GDM1 (cell line): ENCODE measurements around the gene SCN4B.

ENCODE experiments used
- DNase-seq: peaks from one replicate; lab custom pipeline; 2025; lab: John Stamatoyannopoulos, UW

SCN4B gene

DNA sequence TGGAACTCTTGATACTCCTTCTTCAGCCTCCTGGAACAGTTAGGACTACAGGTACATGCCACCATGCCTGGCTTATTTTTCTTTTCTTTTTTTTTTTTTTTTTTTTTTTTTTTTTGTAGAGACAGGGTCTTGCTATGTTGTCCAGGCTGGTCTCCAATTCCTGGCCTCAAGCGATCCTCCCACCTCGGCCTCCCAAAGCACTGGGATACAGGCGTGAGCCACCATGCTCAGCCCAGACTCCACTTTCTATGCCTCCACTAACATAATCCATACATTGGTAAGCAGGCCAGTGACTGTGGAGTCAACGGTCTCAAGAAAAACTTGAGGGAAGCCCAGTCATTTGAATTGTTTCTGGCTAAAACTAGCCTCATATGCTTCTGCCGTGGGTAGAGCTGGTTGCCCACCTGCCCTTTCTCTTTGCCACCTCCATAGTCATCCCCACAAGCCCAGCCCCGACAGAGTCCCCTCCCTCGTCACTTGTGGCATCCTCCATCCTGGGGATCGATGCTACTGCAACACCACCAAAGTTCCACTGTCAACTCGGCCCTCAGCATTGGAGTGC lies 21.5 kb upstream of the SCN4B start:
- DNase-seq = no peak

DNA sequence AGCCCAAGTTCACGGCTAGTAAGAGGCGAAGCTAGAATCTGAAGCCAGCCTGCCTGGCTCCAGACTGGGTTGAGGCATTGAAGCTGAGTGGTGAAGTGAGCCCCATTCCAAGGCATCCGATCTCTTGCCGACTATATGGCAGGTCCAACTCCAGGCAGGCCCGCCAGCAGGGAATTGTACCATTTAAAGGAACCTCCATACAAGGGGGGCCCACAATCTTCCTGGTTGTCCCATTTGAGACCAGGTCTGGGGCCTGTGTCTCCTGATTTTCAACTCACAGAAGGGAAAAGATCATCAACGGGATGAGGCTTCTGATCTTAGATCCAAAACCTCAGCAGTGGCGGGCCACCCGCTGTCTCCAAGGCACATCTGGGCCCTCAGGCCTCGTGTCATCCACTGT lies 19.7 kb upstream of the SCN4B start:
- no peak for DNase-seq

DNA sequence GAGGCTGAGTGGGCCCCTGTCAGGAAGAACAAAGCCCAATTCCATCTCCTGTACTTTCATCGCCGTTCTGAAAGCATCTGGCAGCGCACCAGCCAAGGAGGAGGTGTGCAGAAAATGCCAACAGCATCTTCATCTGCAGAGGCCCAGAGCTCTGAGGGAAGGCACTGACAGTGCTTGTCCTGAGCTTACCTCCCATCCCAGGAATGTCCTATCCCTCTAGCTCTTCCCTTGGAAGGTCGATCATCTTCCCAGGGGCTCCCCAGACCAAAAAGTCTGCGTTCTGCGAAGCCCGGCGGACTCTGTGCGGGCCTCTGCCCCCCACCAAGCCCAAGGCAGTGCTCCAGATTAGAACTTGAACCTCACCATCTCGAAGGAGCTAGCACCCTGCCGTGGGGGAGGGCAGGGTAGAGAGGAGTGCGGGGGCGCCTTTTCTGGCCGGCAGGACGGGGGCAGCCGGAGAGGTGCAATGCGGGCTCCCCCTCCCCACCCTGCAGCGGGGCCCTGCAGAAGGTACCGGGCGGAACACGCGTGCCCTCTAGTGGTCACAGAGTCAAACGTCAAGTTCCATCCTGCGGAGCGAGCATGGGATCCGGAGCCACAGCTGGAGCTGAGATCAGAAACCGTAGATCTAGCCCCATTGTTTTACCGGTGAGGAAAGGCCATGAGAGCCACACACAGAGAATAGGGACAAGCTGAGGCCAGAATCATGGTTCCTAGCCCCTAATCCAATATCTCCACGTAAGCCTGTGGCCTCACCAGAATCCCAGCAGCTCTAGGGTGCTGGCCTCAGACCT lies 18.8 kb upstream of the SCN4B start:
- peak; percentile 57 for DNase-seq

DNA sequence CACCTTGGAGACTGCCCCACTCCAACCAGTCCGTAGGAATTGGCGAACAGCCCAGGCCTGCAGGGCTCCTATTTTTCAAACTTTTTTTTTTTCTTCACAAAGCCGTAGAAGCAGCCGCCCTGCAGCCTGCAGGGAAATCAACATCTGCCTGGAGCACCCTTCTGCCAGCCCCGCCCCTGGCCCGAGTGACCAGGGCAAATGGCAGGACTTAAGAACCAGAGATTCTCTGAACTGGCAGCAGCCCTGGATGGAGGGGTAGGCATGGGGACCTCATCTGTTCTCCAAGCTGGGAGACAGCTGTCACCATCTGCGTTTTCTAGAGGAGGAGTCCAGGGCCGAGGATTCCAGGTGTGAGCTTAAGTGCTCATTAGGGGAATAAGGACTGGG lies 18.3 kb upstream of the SCN4B start:
- DNase-seq = no peak

GRCh38 chr11:118170231-118170630 lies 17.6 kb upstream of the SCN4B start:
- no peak for DNase-seq

- DNase-seq = no peak
Observed at GRCh38 chr11:118169300-118170140, 16.9 kb upstream of the SCN4B start.

DNA sequence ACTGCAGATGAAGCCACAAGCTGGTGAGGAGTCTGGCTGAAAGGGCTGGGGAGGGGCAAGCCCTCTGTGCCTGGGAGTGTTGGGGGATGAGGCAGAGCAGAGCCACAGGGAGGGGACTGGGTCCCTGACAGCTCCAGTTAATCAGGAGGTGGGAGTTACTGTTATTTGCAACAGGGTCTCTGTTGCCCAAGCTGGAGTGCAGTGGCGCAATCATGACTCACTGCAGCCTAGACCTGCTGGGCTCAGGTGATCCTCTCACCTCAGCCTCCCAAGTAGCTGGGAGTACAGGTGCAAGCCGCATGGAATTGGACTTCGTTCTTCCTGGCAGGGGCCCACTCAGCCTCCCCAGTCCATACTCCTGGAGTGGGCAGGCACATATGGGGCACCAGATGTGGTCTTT lies 16.1 kb upstream of the SCN4B start:
- no peak for DNase-seq

DNA sequence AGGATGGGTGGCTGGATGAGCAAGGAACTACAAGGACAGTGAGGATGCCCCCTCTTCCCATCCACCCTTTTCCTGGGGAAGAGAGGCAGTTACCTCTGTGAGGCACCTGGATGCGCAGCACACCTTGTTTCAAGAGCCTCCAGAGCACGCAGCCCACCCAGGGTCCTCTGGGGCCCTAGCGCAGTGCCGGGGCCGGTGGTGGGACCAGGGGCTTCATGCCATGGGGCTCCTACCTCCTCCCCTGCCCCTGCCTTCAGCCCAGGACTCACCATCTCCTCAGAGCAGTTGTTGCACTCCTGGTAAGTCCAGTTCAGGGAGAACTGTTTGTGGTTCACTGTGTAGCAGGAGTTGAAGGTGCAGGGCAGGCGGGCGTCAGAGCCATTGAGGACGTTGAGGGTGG lies 15.7 kb upstream of the SCN4B start:
- DNase-seq = no peak

- DNase-seq = no peak
Observed at GRCh38 chr11:118167906-118168305, 15.3 kb upstream of the SCN4B start.

DNA sequence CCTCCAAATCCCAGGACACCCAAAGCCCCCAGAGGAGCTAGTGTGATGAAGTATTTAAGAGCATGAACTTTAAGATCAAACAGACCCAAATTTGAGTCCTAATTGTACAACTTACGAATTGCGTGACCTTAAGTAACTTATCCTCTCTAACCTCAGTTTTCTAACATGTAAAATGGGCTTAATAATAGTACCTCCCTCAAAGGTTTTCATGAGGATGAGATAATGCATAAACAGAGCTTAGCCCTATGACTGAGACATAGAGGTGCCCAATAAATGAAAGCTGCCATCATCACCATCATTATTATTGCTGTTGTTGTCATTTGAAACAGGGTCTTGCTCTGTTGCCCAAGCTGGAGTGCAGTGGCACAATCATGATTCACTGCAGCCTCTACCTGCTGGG lies 14.6 kb upstream of the SCN4B start:
- DNase-seq = no peak

DNA sequence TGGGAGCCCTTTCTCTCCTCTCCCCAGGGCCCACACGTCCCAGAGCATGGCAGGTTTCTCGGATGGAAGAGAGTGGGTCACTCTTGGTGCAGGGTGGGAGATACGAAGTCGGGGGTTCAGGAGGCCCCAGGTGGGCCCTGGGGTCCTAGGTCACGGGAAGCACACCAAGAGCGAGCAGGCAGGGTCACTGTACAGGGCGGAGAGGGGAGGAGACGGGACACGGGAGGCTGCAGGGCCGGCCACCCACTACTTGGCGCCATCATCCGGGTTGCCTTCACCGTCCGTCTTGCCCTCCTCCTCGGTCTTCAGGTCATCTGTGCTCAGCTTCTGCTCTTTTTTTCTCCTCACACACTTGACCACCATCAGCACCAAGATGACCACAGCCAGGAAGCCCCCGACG lies 14.0 kb upstream of the SCN4B start:
- no peak for DNase-seq

DNA sequence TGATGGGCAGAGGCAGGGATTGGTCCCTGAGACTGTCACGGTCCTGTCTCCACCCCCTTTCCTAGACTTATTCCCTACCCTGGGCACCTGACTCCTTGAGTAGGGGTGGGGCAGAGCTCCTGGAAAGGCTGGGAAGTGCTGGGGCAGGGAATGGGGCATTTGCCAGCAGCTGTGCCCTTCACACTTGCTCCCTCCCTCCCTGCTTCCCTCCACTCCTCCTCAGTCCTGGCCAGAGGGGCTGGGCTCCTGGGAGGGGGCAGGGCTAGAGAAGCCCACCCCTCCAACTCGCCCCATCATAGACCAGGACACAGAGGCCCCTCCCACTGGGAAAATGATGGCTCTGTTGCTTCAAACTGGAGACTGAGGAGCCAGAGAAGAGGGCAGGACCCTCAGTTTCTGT lies 12.3 kb upstream of the SCN4B start:
- no peak for DNase-seq

GRCh38 chr11:118163494-118163893 lies 10.9 kb upstream of the SCN4B start:
- no peak for DNase-seq

DNA sequence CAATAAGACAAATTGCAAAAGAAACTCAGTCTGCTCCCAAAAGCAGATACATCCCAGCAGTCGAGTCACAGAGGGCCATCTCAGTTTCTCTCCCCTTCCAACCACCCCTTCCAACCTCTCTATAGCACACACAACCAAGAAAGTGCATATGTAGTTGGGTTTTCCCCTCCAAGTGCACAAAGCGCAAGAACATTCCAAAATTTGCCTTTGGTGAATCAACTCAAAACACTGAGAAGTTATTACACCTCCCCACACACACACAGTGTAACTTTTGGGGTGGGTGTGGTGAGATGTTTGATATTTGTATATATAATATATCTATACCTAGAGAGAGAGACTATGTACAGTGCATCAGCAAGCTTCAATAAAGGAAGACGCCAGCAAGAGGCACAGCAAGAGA lies 10.2 kb upstream of the SCN4B start:
- DNase-seq = no peak

GRCh38 chr11:118161786-118162185 lies 9.2 kb upstream of the SCN4B start:
- no peak for DNase-seq

DNA sequence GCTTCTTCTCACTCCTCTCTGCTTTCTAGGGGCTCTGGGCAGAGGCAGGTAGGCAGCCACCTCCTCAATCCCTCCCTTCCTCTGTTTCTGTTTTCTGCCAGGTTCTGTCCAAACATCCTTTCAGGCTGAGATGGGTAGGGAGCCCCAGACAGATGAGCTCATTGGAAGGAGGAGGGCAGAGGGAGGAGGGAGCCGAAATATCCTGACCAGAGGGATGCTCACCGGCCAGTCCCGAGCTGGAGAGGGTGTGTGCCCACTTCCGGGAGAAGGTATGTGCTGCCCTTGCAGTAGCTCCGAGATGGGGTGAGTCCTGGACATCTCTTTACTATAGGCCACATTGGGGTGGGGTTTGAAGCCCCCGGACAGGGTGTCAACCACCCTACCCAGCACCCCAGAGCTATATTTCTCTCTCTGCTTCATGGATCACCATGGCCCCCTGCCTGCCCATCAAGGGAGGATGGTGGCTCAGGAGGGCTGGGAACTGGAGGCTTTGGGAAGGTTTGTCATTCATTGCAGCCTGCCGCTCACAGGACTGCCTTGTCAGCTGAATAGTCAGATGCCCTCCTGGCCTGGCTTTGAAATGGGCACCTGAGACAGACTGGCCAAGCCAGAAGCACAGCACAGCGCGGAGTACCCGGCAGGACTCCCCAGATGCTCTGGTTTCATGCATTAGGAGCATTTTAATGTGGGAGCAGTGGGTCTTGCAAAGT lies 4.7 kb upstream of the SCN4B start:
- DNase-seq = no peak

- DNase-seq = no peak
Observed at GRCh38 chr11:118156531-118157185, 4.0 kb upstream of the SCN4B start.

GRCh38 chr11:118155776-118156530 lies 3.3 kb upstream of the SCN4B start:
- DNase-seq = no peak

DNA sequence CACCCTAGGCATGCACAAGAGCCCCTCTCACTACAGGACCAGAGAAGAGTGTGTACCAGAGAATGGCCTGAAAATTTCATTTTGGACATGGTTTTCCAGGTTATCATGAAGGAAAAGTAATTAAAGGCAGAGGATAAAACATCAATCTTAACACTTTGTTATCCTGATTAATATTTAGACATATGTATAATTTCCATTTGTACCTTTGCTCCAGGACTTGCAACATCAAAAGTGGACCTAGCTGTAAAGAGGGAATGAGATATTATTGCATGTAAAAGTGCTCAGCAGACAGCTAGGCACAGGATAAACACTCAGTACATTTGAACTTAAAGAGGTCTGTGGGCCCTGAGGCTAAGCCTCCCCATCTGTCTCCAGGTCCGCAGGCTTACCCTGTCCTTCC lies 2.0 kb upstream of the SCN4B start:
- no peak for DNase-seq

DNA sequence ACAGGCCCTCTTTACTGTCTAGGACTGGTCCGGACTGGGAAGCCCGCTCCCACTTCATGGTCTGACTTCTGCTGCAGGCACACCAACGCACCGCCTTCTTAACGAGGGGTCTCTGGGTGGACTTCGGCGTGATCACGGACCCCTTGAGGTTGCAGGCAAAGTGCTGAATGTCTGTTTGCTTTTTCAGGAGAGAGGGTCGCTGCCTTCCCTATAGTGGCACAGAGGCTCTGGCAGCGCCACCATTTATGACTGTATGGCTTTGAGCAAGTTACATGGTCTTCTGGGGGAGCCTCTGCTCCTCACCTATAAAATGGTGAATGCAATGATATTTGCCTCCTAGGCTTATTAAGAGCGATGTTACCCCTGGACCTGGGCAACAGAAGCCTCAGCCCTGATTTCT lies 1.4 kb upstream of the SCN4B start:
- no peak for DNase-seq

- no peak for DNase-seq
Observed at GRCh38 chr11:118153516-118153915, 893 bp upstream of the SCN4B start.
